Activated T-helper 1 cell treated with anti-CD3 and anti-CD28 coated beads, Interleukin-12 subunit alpha, Interleukin-12 subunit beta, Interleukin-2, Interleukin-4 antibody, amounts not matched to agents 30 ng/mL and 10 ng/mL and 1 ng/mL, durations not matched to agents 14 hours and 24 hours and 36 hours (primary cell): ENCODE data around the gene ZNF408. TPM values are rescaled to one million over a fixed set of nuclear protein-coding genes. Genes with fewer than 3 reads are reported as not detected.

ENCODE experiments used
- DNase-seq: peaks from one replicate; pipeline ENCODE4 v3.0.0; 2021; ENCODE audit warnings: low spot score
- H3K27ac Mint-ChIP-seq: one replicate; pipeline ENCODE4 v1.8.0; 2021; ENCODE audit warnings: mild to moderate bottlenecking, mixed read lengths
- H3K27me3 Mint-ChIP-seq: one replicate; pipeline ENCODE4 v1.8.0; 2022; ENCODE audit warnings: mild to moderate bottlenecking, moderate library complexity, mixed read lengths; ENCODE audit not compliant: insufficient read depth
- H3K36me3 Mint-ChIP-seq: one replicate; pipeline ENCODE4 v1.8.0; 2021; ENCODE audit warnings: low read depth, mixed read lengths
- H3K4me1 Mint-ChIP-seq: one replicate; pipeline ENCODE4 v1.8.0; 2021; ENCODE audit warnings: low read depth, mixed read lengths
- H3K4me3 Mint-ChIP-seq: one replicate; pipeline ENCODE4 v1.8.0; 2021; ENCODE audit warnings: mild to moderate bottlenecking, moderate library complexity, mixed read lengths
- H3K9me3 Mint-ChIP-seq: one replicate; pipeline ENCODE4 v1.8.0; 2021; ENCODE audit warnings: mixed read lengths
- intact Hi-C: fragments of 100-400 bp; cut with micrococcal nuclease; formaldehyde crosslinking; loops from one replicate; pipeline ENCODE4 v1.15.1; 2024
- total RNA-seq: library from RNA; stranded (reverse); gene quantifications from 2 replicates; pipeline ENCODE4 v1.2.3, GENCODE V29; 2022

ZNF408 gene
- total RNA-seq, 1 donor from 2014 or later: 12.9 TPM

DNA sequence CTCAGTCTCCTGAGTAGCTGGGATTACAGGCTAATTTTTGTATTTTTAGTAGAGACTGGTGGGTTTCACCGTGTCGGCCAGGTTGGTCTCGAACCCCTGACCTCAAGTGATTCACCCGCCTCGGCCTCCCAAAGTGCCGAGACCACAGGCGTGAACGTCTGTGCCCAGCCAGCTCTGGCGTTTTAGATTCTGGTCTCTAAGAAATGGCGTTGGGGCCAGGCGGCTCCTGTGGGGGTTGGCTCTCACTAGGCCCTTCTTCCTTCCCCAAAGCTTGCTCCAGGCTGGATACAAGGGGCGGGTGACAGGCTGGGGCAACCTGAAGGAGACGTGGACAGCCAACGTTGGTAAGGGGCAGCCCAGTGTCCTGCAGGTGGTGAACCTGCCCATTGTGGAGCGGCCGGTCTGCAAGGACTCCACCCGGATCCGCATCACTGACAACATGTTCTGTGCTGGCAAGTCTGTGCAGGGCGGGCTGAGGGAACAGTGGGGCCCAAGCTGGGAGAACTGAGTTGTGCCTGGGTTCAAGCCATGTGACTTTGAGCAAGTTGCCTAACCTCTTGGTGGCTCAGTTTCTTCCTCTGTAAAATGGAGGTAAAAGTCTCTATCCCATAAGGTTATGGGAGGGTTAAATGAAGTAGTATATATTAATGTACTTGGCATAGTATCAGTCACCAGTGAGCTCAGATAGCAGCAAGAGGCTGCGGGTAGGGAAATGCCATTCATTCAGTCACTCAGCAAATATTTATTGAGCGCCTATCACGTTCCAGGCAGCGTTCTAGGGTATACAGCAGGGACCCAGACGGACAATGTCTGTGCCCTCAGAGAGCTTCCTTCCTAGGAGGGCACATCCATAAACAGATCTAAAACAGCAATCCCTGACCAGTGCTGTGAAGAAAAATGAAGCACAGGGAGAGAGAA is 28.5 kb downstream of the ZNF408 start:
- no peak overlapping the region for H3K4me3 Mint-ChIP-seq
- H3K36me3 Mint-ChIP-seq: no peaks in the 10 kb centered on the region
- intact Hi-C loops: no loop called here
- H3K27ac Mint-ChIP-seq: no peak overlapping the region
- no peaks in the 10 kb centered on the region for H3K9me3 Mint-ChIP-seq
- no peaks in the 10 kb centered on the region for H3K4me1 Mint-ChIP-seq
- no peaks in the 10 kb centered on the region for H3K27me3 Mint-ChIP-seq
- no peak for DNase-seq

DNA sequence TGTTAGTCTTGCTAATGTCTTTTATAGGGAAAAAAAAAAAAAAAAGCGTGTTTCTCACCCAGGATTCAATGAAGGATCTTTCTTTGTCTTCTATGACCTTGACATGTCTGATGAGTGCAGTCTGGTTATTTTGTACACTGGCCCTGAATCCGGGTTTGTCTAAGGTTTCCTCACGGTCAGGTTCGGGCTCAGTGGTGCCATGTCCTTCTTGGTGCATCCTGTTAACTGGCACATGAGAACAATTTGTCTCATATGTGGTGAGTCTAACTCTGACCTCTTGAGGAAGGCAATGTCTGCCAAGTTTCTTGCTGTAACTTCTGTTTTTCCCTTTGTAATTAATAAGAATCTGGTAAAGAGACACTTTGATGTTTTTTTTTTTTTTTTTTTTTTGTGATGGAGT is 30.7 kb downstream of the ZNF408 start:
- no peak overlapping the region for H3K4me3 Mint-ChIP-seq
- intact Hi-C loops: no loop called here
- no peaks in the 10 kb centered on the region for H3K4me1 Mint-ChIP-seq
- H3K9me3 Mint-ChIP-seq: no peaks in the 10 kb centered on the region
- no peaks in the 10 kb centered on the region for H3K36me3 Mint-ChIP-seq
- no peaks in the 10 kb centered on the region for H3K27me3 Mint-ChIP-seq
- H3K27ac Mint-ChIP-seq: no peak overlapping the region
- DNase-seq: no peak

DNA sequence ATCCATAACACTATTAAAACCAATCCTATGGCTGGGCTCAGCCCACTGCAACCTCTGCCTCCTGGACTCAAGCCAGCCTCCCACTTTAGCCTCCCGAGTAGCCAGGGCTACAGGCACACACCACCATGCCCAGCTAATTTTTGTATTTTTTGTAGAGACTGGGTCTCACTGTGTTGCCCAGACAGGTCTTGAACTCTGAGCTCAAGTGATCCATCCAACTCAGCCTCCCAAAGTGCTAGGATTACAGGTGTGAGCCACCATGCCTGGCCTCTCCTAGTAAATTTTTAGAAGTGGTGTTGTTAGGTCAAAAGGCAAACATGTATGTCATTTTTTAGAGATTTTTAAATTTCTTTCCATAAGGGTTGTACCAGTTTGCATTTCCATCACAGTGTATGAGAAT is 32.4 kb downstream of the ZNF408 start:
- H3K4me1 Mint-ChIP-seq: no peaks in the 10 kb centered on the region
- no peaks in the 10 kb centered on the region for H3K9me3 Mint-ChIP-seq
- intact Hi-C loops: no loop called here
- DNase-seq: no peak
- H3K36me3 Mint-ChIP-seq: no peaks in the 10 kb centered on the region
- no peak overlapping the region for H3K4me3 Mint-ChIP-seq
- H3K27me3 Mint-ChIP-seq: no peaks in the 10 kb centered on the region
- no peak overlapping the region for H3K27ac Mint-ChIP-seq

DNA sequence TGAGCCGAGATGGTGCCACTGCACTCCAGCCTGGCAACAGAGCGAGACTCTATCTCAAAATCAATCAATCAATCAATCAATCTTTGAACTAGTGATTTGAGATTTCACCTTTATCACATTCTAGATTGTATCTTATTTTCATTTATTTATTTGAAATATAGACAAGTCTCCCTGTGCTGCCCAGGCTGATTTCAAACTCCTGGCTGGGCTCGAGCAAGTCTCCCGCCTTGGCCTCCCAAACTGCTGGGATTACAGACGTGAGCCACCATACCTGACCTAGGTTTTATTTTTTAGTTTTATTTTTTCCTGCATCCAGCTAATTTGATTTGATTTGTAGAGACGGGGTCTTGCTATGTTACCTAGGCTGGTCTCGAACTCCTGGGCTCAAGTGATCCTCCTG is 35.3 kb downstream of the ZNF408 start:
- DNase-seq: no peak
- Mint-ChIP-seq H3K27me3 (no peaks in the 10 kb centered on the region), H3K36me3 (peaks cover 4% of the 10 kb centered on the region), H3K4me1 (no peaks in the 10 kb centered on the region), H3K4me3 (no peak overlapping the region), H3K9me3 (no peaks in the 10 kb centered on the region), H3K27ac (no peak overlapping the region)
- intact Hi-C loops: no loop called here

DNA sequence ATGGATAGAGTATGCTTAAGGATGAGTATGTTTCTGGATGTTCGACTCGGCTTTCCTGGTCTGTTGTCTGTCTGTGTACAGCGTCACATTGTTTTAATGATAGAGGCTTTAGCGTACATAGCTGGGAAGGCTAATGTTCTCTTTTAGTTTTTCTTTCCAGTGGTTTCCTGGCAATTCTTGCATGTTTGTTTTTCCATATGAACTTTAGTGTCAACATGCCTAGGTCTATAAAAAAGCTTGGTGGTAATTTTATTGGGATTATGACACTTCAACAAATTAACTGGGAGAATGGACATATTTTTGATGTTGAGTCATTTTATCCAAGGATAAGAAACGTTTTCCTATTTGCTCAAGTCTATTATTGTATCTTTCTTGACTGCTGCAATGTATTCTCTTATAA is 35.8 kb downstream of the ZNF408 start:
- Mint-ChIP-seq H3K27ac (no peak overlapping the region), H3K4me1 (no peaks in the 10 kb centered on the region), H3K36me3 (peaks cover 6% of the 10 kb centered on the region), H3K9me3 (no peaks in the 10 kb centered on the region), H3K4me3 (no peak overlapping the region), H3K27me3 (no peaks in the 10 kb centered on the region)
- intact Hi-C loops: no loop called here
- no peak for DNase-seq

DNA sequence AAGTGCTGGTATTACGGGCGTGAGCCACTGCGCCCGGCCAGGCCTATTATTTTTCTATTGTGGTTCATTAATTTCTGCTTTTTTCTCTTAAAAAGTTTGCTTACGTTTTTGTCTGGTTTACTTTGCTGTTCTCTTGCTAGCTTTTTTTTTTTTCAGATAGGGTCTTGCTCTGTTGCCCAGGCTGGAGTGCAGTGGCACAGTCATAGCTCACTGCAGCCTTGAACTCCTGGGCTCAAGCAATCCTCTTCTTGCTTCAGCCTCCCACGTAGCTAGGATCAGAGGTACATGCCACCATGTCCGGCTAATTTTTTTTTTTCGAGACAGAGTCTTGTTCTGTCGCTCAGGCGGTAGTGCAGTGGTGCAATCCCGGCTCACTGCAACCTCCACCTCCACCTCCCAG is 36.9 kb downstream of the ZNF408 start:
- H3K9me3 Mint-ChIP-seq: no peaks in the 10 kb centered on the region
- no peak for DNase-seq
- H3K36me3 Mint-ChIP-seq: peaks cover 16% of the 10 kb centered on the region
- intact Hi-C loops: no loop called here
- H3K27me3 Mint-ChIP-seq: no peaks in the 10 kb centered on the region
- H3K27ac Mint-ChIP-seq: no peak overlapping the region
- H3K4me3 Mint-ChIP-seq: no peak overlapping the region
- no peaks in the 10 kb centered on the region for H3K4me1 Mint-ChIP-seq

DNA sequence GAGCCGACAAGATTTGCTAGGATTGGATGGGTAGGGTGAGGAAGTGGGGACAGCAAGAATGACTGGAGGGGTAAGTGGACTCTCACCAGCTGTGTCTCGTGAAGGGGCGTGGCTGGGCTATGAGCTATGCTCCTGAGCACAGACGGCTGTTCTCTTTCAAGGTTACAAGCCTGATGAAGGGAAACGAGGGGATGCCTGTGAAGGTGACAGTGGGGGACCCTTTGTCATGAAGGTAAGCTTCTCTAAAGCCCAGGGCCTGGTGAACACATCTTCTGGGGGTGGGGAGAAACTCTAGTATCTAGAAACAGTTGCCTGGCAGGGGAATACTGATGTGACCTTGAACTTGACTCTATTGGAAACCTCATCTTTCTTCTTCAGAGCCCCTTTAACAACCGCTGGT is 38.1 kb downstream of the ZNF408 start:
- peaks cover 26% of the 10 kb centered on the region for H3K36me3 Mint-ChIP-seq
- intact Hi-C loops: no loop called here
- no peaks in the 10 kb centered on the region for H3K9me3 Mint-ChIP-seq
- H3K27ac Mint-ChIP-seq: no peak overlapping the region
- DNase-seq: no peak
- no peaks in the 10 kb centered on the region for H3K4me1 Mint-ChIP-seq
- no peak overlapping the region for H3K4me3 Mint-ChIP-seq
- H3K27me3 Mint-ChIP-seq: no peaks in the 10 kb centered on the region

DNA sequence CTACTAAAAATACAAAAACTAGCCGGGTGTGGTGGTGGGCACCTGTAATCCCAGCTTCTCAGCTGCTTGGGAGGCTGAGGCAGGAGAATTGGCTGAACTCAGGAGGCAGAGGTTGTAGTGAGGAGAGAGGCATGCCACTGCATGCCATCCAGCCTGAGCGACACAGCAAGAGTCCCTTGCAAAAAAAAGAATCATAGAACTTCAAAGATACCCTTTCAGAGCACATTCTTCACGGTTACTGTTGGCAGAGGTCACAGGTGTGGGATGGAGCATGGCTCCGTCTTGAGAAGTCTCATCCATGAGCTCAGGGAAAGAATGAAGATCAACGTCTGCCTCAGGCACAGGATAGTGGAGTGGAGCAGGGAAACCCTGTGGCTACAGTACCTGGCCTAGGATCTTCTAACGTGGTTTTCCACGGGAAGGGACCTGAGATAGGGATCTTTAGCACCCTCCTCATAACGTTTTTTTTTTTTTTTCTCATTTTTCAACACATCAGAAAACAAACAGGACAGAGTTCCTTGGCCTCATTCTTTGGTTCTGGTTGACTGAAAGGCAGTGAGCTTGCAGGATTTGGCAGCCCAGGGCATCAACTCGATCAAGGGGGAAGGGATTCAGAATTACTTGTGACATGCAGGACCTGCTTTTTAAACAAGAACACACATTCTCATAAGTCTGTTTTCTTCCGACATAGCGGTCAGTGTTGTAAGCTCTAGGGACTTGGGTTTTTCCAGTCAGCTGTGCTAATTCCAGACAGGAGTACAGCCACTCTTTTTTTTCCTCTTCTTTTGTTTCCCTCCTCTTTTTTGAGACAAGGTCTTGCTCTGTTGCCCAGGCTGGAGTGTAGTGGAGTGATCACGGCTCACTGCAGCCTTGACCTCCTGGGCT is 41.0 kb downstream of the ZNF408 start:
- intact Hi-C loops: no loop called here
- no peaks in the 10 kb centered on the region for H3K4me1 Mint-ChIP-seq
- H3K27ac Mint-ChIP-seq: no peak overlapping the region
- no peaks in the 10 kb centered on the region for H3K27me3 Mint-ChIP-seq
- H3K4me3 Mint-ChIP-seq: no peak overlapping the region
- DNase-seq: no peak
- H3K36me3 Mint-ChIP-seq: peaks cover 37% of the 10 kb centered on the region
- H3K9me3 Mint-ChIP-seq: no peaks in the 10 kb centered on the region

DNA sequence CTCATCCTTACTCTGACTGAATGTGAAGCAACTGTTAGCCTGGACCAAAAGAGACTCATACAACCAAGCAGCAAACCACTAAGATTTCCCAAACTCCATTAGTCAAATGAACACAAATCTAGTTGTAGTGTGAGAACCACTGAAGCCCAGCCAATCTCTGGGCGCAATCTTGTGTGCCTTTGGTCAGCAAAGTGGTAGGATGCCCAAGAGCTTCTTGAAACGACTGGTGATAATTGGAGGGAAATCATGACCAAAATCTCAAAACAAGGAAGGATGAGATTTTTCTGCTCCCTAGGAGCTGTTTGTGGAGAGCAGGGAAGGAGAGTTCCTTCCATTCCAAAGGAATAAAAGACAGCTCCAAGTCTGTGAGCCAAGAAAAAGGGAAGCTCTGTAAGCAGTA is 42.2 kb downstream of the ZNF408 start:
- no peaks in the 10 kb centered on the region for H3K27me3 Mint-ChIP-seq
- H3K4me3 Mint-ChIP-seq: no peak overlapping the region
- H3K9me3 Mint-ChIP-seq: no peaks in the 10 kb centered on the region
- intact Hi-C loops: no loop called here
- H3K36me3 Mint-ChIP-seq: peaks cover 46% of the 10 kb centered on the region
- H3K4me1 Mint-ChIP-seq: no peaks in the 10 kb centered on the region
- H3K27ac Mint-ChIP-seq: no peak overlapping the region
- DNase-seq: no peak

DNA sequence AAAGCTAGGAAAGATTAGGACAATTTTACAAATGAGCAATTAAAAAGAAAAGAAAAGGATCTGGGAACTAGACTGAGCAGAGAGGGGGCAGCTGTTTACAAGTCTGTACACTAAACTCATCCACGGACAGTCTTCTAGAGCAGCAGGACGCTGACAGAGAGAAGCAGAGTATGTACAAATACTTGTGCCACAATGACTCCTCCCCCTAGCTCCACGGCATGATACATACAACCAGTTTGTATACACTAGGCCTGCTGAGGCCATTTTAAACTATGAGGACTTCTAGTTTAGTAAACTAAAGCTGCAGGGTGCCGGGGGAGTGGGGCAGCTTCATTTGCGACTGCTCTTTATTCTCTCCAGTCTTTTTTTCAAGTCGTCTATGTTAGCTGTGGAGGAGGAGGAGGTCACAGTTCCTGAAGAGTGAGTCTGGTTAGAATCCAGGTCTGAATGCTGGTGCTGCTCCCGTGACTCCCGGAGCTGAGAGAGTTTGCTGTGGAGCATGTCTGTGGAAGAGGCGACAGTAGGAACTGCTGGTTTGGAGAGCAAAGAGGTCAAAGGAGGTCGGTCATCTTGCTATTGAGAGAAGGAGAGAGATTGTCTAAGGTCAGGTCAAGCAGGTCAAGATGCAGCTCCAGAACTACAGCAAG is 43.0 kb downstream of the ZNF408 start:
- H3K27me3 Mint-ChIP-seq: no peaks in the 10 kb centered on the region
- peaks cover 48% of the 10 kb centered on the region for H3K36me3 Mint-ChIP-seq
- H3K4me1 Mint-ChIP-seq: no peaks in the 10 kb centered on the region
- no peaks in the 10 kb centered on the region for H3K9me3 Mint-ChIP-seq
- DNase-seq: no peak
- no peak overlapping the region for H3K27ac Mint-ChIP-seq
- no peak overlapping the region for H3K4me3 Mint-ChIP-seq
- intact Hi-C loops: no loop called here

DNA sequence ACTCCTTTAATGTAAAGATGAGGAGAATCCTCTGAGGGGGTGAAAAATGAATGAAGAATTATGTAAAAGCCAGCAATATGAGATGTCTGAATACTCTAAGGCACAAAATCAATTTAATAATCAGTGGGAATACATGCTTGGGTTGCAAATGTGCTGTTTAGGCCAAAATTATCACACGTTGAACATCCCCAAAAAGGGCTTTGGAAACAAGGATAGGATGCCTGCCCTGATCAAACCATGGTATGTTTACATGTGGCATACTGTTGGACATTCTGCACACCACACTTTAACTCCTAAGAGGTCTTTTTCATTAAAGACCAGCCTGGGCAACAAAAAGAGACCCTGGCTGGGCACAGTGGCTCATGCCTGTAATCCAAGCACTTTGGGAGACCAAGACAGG is 44.5 kb downstream of the ZNF408 start:
- no peak overlapping the region for H3K27ac Mint-ChIP-seq
- no peak overlapping the region for H3K4me3 Mint-ChIP-seq
- intact Hi-C loops: no loop called here
- no peaks in the 10 kb centered on the region for H3K27me3 Mint-ChIP-seq
- H3K9me3 Mint-ChIP-seq: no peaks in the 10 kb centered on the region
- peaks cover 55% of the 10 kb centered on the region for H3K36me3 Mint-ChIP-seq
- H3K4me1 Mint-ChIP-seq: no peaks in the 10 kb centered on the region
- no peak for DNase-seq

DNA sequence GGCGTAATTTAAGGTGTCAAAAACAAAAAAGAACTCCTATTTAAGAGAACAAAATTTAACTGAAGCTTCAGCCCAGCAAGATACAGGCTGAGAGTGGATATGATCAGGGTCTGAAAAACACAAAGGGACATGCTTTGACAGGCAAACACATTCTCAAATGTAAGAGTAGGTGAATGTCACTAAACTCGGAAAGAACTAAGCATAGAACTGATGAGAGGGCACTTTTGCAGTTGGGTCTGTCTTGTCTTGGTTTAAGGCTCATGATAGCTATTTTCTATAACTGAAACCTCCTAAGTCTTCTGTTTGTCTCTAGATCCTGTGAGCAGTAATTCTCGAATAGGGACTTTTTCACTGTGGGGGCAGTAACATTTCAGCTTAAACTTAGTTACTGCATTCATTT is 45.2 kb downstream of the ZNF408 start:
- no peaks in the 10 kb centered on the region for H3K9me3 Mint-ChIP-seq
- peaks cover 60% of the 10 kb centered on the region for H3K36me3 Mint-ChIP-seq
- no peak overlapping the region for H3K4me3 Mint-ChIP-seq

DNA sequence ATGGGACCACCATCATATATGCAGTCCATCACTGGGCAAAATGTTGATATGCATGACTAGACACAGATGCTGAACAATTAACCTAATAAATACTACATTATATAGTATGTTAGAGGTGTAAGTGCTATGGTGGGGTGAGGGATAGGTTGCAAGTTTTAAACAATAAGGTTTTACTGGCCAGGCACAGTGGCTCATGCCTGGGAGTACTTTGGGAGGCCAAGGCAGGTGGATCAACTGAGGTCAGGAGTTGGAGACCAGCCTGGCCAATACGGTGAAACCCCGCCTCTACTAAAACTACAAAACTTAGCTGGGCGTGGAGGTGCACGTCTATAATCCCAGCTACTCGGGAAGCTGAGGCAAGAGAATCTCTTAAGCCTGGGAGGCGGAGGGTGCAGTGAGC is 46.3 kb downstream of the ZNF408 start:
- DNase-seq: no peak
- peaks cover 60% of the 10 kb centered on the region for H3K36me3 Mint-ChIP-seq

More for the DNA sequence above, 45.2 kb downstream of the ZNF408 start:
- no peak for DNase-seq
- H3K27ac Mint-ChIP-seq: no peak overlapping the region
- no peaks in the 10 kb centered on the region for H3K4me1 Mint-ChIP-seq
- H3K27me3 Mint-ChIP-seq: no peaks in the 10 kb centered on the region
- intact Hi-C loops: no loop called here

More for the DNA sequence above, 46.3 kb downstream of the ZNF408 start:
- intact Hi-C loops: no loop called here
- Mint-ChIP-seq H3K9me3 (no peaks in the 10 kb centered on the region), H3K4me1 (no peaks in the 10 kb centered on the region), H3K27ac (no peak overlapping the region), H3K4me3 (no peak overlapping the region), H3K27me3 (no peaks in the 10 kb centered on the region)
